Breast epithelium (tissue), 4 donors: ENCODE data around the gene SLC25A19. TPM values are rescaled to one million over a fixed set of nuclear protein-coding genes. Genes with fewer than 3 reads are reported as not detected.

ENCODE experiments used
- DNase-seq, 2 donors: peaks; one replicate each; pipeline ENCODE4 v3.0.0-alpha.2; 2019; ENCODE audit warnings: low spot score in 2 of 2
- H3K27ac ChIP-seq, 2 donors: fragments of 200-600 bp; sonication (generic) in 1 of 2; one replicate each; pipeline ENCODE4 v1.5.1; 2016 to 2019; ENCODE audit warnings: mild to moderate bottlenecking in 1 of 2
- H3K27me3 ChIP-seq, 2 donors: fragments of 200-600 bp; sonication (generic) in 1 of 2; one replicate each; pipeline versions ENCODE4 v1.5.1 to v1.6.0; 2017 to 2019; ENCODE audit warnings: control low read depth in 1 of 2, mild to moderate bottlenecking in 1 of 2
- H3K36me3 ChIP-seq: fragments of 200-600 bp; one replicate; pipeline ENCODE4 v1.5.1; 2019
- H3K4me1 ChIP-seq, 2 donors: fragments of 200-600 bp; sonication (generic); one replicate each; pipeline ENCODE4 v1.5.1; 2016 to 2019; ENCODE audit warnings: control low read depth in 1 of 2
- H3K4me3 ChIP-seq, 3 donors: fragments of 200-600 bp; sonication (generic); 1 replicate in 2 of 3; 2 replicates in 1 of 3; pipeline ENCODE4 v1.5.1; 2016 to 2019; ENCODE audit warnings: mild to moderate bottlenecking in 3 of 3, moderate library complexity in 2 of 3
- H3K9me3 ChIP-seq, 2 donors: fragments of 200-600 bp; sonication (generic) in 1 of 2; one replicate each; pipeline ENCODE4 v1.5.1; 2016 to 2019; ENCODE audit warnings: control low read depth in 1 of 2
- POLR2A ChIP-seq: fragments of 450-650 bp; IDR thresholded peaks from one replicate; pipeline ENCODE4 v1.6.1; 2016; ENCODE audit warnings: antibody characterized with exemption, mild to moderate bottlenecking, moderate library complexity
- POLR2AphosphoS5 ChIP-seq, 3 donors: sonication (generic); formaldehyde crosslinking; IDR thresholded peaks; one replicate each; pipeline ENCODE4 v1.6.1; 2017; ENCODE audit warnings: antibody characterized with exemption in 3 of 3
- intact Hi-C: fragments of 100-400 bp; cut with DNase I; formaldehyde crosslinking; loops from one replicate; pipeline ENCODE4 v1.15.1; 2023; ENCODE audit warnings: low total_unique reads
- total RNA-seq, 3 donors: library from RNA; depleted of rRNA; stranded (reverse); fragments of >200 nt; gene quantifications; one replicate each; pipeline ENCODE4 v1.1.0, GENCODE V29; 2016
- TF ChIP-seq, protein P1 (sequence below), 3 donors: fragments of 450-650 bp; IDR thresholded peaks; one replicate each; pipeline ENCODE4 v1.5.1; 2016 to 2017; ENCODE audit warnings: antibody characterized with exemption in 3 of 3, mild to moderate bottlenecking in 3 of 3, moderate library complexity in 3 of 3

SLC25A19 gene
- total RNA-seq, 3 donors from 2014 or later = 11.4 to 13.8 (median 12.3) TPM

DNA sequence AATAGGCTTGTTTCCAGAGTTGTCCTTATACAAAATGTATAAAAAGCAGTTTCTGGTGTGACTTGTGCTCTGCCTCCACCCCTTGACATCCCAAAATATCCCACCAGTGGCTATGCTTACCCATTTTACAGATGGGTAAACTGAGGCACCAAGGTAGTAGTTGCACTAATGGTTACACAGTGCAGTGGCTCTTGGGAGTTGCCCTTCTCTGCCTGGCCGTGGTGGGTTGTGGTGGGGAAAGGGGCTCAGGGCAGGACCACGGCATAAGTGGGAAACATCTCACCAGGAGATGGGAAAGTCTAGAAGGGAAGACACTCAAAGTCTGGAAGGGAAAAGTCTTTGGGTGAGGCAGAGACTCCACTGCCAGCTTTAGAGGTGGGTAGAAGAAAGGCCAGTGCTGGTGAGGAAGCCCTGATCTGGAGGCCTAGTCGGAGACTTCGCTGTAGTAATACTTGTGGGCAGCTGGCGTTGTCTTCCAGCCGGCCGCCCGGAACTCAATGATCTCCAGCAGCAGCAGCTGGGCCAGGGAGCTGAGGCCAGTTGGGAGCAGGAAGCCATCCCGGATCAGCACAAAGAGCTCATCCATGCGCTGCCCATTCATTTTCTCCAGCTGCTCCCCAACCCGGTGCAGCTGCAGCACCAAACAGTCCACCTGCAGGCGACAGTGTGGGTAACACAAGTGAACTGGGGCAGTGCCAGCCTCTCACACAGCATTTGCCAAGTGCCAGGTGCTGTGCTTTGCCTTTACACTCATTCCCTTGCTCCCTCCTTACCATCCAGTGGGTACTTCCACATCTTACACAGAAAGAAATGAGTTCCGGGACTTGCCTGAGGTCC is 22.7 kb downstream of the SLC25A19 start:
- Histone ChIP-seq H3K27ac (no peak overlapping the region), H3K4me1 (peaks cover 0 to 4% of the 10 kb centered on the region in 2 donors), H3K27me3 (no peaks in the 10 kb centered on the region), H3K9me3 (no peaks in the 10 kb centered on the region), H3K36me3 (no peaks in the 10 kb centered on the region), H3K4me3 (no peak overlapping the region)
- DNase-seq = no peak
- intact Hi-C loops = no loop called here
- TF ChIP-seq, protein P1, sequence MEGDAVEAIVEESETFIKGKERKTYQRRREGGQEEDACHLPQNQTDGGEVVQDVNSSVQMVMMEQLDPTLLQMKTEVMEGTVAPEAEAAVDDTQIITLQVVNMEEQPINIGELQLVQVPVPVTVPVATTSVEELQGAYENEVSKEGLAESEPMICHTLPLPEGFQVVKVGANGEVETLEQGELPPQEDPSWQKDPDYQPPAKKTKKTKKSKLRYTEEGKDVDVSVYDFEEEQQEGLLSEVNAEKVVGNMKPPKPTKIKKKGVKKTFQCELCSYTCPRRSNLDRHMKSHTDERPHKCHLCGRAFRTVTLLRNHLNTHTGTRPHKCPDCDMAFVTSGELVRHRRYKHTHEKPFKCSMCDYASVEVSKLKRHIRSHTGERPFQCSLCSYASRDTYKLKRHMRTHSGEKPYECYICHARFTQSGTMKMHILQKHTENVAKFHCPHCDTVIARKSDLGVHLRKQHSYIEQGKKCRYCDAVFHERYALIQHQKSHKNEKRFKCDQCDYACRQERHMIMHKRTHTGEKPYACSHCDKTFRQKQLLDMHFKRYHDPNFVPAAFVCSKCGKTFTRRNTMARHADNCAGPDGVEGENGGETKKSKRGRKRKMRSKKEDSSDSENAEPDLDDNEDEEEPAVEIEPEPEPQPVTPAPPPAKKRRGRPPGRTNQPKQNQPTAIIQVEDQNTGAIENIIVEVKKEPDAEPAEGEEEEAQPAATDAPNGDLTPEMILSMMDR (IDR thresholded peaks at IDR 0.05) = no peak
- TF ChIP-seq POLR2A (no peak), POLR2AphosphoS5 (IDR thresholded peaks at IDR 0.05) (no peak)

DNA sequence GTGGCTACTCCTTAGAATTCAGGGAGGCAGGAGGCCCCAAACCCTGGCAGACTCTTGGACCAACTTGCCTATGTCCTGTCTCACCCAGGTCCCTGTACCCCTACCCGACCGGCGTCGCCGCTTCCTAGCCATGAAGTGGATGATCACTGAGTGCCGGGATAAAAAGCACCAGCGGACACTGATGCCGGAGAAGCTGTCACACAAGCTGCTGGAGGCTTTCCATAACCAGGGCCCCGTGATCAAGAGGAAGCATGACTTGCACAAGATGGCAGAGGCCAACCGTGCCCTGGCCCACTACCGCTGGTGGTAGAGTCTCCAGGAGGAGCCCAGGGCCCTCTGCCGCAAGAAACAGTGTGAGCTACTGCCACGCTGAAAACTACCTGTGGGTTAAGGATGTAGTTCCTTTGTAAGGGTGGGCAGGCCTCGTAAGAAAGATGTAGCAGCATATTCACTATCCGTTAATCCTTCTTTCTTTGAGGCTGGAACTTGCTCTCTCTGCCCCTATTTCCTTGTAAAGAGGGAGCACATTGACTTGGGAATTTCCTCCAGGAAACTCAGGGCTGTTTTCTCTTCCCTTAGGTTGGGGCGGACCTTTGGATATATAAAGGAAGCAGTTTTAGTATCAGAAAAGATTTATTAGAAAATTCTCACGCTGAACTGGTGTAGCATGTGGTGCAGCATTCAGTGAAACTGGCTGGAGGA is 23.5 kb downstream of the SLC25A19 start:
- Histone ChIP-seq H3K4me1 (peaks cover 0 to 4% of the 10 kb centered on the region in 2 donors), H3K9me3 (no peaks in the 10 kb centered on the region), H3K36me3 (no peaks in the 10 kb centered on the region), H3K4me3 (no peak overlapping the region), H3K27me3 (no peaks in the 10 kb centered on the region), H3K27ac (no peak overlapping the region)
- TF ChIP-seq POLR2AphosphoS5 (IDR thresholded peaks at IDR 0.05) (no peak), POLR2A (no peak)
- TF ChIP-seq, protein P1 (IDR thresholded peaks at IDR 0.05) = no peak
- intact Hi-C loops = no loop called here
- no peak for DNase-seq

DNA sequence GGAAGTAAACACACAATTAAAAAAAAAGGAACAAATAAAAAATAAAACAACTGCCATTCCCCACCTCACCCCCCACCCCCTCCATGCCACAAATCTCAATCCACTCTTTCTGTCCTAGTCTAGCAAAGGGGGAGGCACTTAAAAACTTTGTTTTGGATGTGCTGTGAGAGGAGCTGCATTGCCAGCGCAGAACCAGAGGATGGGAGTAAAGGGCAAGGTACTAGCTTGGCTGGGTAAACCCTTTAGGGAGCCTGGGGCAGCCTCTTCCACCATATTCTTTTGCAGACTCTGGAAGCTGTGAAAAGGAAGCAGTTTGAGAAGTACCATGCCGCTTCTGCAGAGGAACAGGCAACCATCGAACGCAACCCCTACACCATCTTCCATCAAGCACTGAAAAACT is 26.2 kb downstream of the SLC25A19 start:
- Histone ChIP-seq H3K36me3 (no peaks in the 10 kb centered on the region), H3K27ac (no peak overlapping the region), H3K4me3 (no peak overlapping the region)

DNA sequence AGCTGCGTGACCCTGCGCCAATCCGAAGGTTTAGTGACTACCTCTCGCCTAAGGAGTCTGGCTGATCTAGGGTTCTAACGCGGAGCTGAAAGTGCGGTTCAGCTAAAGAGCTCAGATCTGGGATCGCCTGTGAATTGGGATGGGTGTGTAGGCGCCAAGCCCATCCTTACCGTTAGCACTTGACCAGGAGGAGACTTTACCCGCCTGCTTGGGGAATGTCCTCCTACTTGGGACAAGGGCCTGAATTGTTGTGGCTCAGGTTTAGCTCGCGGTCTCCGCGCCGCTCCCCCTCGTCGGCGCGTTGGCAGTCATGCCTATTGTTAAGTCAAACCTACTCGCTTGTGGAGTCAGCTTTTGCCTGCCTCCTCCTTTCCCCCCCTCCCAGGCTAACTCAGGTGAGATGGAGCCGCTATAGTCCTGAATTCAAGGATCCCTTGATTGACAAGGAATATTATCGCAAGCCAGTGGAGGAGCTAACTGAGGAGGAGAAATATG is 27.1 kb downstream of the SLC25A19 start:
- peak overlapping the region; percentile 89 to 100 (median 99) for H3K4me3 ChIP-seq
- intact Hi-C loops = no loop called here
- DNase-seq = no peak
- peak overlapping the region; percentile 97 to 99 for H3K27ac ChIP-seq
- H3K4me1 ChIP-seq = peaks cover 0 to 12% of the 10 kb centered on the region in 2 donors
- TF ChIP-seq POLR2A (no peak), POLR2AphosphoS5 (IDR thresholded peaks at IDR 0.05) (no peak)
- TF ChIP-seq, protein P1 (IDR thresholded peaks at IDR 0.05) = no peak
- H3K9me3 ChIP-seq = no peaks in the 10 kb centered on the region
- H3K36me3 ChIP-seq = no peaks in the 10 kb centered on the region
- no peaks in the 10 kb centered on the region for H3K27me3 ChIP-seq

More for the DNA sequence above, 26.2 kb downstream of the SLC25A19 start:
- Histone ChIP-seq H3K9me3 (no peaks in the 10 kb centered on the region), H3K4me1 (peaks cover 0 to 12% of the 10 kb centered on the region in 2 donors), H3K27me3 (no peaks in the 10 kb centered on the region)
- DNase-seq = no peak
- no peak for TF ChIP-seq POLR2A
- no peak for TF ChIP-seq POLR2AphosphoS5 (IDR thresholded peaks at IDR 0.05)
- TF ChIP-seq, protein P1 (IDR thresholded peaks at IDR 0.05) = no peak
- intact Hi-C loops = no loop called here
